Measurements from ENCODE around the gene SLCO1C1.
"Not testable (repeated sequence)": the region's sequence is repeated elsewhere in the genome, so short reads cannot be mapped to it uniquely, and the experiment has no call there.

The SLCO1C1 gene, protein sequence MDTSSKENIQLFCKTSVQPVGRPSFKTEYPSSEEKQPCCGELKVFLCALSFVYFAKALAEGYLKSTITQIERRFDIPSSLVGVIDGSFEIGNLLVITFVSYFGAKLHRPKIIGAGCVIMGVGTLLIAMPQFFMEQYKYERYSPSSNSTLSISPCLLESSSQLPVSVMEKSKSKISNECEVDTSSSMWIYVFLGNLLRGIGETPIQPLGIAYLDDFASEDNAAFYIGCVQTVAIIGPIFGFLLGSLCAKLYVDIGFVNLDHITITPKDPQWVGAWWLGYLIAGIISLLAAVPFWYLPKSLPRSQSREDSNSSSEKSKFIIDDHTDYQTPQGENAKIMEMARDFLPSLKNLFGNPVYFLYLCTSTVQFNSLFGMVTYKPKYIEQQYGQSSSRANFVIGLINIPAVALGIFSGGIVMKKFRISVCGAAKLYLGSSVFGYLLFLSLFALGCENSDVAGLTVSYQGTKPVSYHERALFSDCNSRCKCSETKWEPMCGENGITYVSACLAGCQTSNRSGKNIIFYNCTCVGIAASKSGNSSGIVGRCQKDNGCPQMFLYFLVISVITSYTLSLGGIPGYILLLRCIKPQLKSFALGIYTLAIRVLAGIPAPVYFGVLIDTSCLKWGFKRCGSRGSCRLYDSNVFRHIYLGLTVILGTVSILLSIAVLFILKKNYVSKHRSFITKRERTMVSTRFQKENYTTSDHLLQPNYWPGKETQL

DNA sequence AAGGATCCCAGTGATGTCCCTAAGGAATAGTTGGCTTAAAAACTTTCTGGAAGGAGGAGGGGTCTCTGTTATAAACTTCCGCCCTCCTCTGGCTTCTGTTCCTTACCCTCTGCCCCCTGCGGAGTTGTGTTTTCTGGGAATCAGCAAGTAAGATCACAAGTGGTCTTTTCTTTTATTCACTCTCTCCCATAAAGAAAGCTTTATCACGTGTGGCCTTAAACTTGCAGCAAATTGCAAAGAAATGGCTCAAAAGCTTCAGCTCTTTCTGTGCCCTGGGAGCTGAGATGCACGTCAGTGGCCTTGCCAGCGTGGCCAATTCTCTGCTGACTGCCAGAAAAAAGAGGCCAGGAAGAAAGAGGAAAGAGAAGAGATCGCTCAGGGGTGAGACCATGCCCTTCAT is at the start of gene SLCO1C1:
TSS of gene SLCO1C1 (plus strand) at position 101 of the 400 bp plus-strand sequence. CDS start 4,245 bp downstream, outside the sequence.
- DNase-seq = no peak

DNA sequence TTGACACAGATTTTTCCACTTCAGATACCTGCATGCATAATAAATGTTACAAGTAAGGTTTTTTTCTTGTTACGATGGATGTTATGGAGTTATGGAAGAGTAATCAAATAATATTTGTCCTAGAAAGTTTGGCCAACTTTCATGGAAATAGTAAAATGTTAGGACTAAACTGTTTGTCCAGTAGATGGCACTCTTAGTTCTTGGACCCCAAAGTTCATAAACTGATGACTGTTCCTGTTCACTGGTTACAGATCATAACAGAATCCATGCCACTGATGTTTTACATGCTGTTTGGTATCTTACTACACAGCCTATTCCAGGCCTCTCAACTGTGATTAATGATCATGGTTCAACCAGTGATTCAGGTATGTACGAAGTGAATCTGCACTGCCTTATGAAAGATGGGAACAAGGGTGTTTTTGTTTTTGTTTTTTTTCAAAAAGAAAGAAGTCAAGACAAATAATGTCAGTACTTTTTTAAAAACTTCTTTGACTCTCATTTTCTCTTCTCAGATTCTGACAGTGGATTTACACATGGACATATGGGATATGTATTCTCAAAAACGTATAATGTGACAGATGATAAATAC is 48.8 kb upstream of the SLCO1C1 start:
- DNase-seq = no peak

DNA sequence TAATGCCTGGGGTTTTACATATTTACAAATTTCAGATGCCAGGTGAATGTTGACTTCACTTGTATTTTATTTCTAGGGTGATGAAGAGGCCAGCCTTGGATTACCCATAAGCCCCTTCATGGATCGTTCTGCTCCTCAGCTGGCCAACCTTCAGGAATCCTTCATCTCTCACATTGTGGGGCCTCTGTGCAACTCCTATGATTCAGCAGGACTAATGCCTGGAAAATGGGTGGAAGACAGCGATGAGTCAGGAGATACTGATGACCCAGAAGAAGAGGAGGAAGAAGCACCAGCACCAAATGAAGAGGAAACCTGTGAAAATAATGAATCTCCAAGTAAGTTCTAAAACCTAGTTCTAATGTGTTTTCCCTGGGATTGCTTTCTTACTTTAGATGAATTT is 41.3 kb upstream of the SLCO1C1 start:
- DNase-seq = no peak

DNA sequence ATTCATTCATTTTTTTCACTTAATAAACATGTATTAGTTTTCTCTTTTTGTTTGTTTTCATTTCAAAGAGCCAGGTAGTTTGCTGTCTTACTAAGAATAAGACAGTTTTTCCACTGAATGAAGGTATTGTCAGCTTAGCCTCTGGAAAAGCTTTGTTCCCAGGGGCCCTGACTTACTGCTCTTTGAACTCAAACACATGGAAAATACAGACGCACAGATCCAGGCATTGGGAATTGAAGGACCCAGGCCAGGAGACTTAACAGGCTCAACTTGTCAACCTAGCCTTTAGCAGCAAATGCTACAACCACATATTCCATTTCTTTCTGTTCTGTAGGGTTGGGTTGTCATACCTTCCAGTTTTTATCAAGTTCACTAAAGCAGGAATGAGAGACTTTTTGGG is 38.5 kb upstream of the SLCO1C1 start:
- DNase-seq = no peak

DNA sequence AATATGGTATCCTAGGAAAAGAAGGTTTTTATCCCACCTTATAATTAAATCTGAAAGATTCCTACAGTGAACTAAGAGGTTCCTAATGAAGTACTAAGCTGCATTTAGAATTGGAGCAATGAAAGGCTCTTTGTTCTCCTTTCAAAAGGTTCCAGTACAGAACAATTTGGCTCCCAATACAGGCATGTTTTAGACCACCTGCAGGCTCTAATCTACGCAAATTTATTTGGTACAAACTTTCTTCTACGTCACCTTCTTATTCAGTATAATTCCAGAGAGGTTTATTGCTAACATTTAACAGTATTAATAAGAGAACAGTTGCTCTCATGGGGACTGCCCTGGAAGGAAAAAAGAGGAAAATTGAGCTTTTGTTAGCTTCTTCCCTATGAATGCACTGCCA is 37.6 kb upstream of the SLCO1C1 start:
- no peak for DNase-seq

DNA sequence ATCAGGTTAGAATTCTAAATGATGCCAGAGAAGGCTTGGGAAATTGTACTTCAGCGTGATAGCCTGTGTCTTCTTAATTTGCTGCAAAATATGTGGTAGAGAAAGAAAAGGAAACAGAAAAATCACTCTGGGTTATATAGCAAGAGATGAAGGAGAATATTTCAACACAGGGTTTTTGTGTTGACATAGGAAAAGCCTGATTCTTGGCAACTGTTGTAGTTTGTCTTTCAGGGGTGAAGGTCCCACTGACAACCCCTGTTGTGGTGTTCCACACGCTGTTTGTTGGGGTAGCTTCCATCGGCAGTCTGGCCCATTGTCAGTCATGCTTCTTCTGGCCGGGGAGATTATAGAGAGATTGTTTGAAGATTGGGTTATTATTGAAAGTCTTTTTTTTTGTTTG is 13.8 kb upstream of the SLCO1C1 start:
- no peak for DNase-seq

DNA sequence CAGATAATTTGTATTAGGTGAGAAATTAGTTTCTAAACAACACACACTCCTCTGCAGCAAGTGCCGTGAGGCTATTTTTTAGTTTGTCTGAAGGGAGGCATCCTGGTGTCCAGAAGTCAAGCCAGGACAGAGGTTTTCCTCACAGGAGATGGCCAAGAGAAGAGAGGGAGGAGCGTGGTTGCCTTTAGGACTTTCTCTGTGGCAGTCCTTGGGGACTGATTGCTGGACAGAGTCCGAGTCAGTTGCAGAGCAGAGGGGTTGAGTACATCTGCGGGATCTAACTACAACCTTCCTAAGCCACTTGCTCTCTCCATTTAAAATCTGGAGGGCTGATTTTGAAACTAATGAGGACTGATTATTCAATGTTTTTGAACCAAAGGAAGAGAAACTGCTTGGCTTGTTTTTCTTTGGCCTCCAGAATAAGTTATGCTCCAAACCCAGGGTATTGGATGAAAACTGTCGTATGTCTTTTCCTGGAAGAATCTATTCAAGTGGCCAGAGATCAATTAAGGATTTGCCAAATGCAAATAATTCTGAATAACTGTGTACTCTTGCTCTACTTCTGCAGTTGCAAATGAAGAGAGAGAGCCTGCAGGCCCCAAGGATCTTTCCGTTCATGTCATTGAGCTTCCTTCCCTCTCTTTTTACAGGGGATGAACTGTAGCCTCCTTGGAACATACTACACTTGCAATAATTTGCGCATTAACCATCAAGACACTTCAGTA is 1.2 kb downstream of the SLCO1C1 start:
- DNase-seq = no peak

DNA sequence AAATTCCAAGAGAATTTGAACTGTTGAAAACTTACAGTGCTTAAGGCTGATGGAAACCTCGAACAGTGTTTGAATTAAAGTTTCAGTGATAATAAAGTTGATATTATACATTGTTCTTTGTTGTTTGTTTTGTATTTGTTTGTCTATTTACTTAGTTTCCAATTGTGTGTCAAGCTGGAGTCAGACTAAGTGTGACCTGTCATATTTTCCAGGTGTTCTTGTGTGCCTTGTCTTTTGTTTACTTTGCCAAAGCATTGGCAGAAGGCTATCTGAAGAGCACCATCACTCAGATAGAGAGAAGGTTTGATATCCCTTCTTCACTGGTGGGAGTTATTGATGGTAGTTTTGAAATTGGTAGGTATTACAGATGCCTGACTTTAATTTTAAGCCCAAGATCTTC is 6.0 kb downstream of the SLCO1C1 start:
- no peak for DNase-seq

DNA sequence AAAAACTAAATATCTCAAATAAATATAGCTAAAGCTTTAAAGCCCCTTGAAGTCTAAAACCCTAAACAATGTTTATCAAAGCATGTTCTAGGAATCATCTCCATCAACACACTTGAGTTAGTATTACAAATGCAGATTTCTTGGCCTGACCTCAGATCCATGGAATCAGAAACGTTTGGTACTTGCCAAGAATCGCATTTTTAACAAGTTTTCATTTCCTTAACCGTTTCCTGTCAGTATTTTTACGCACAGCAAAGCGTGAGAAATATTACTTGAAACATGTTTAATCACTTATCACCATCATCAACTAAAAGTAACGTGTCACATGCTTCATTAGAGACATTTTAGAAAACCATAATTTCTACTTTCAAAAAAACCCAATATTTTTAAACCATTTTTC is 9.7 kb downstream of the SLCO1C1 start:
- DNase-seq = no peak

DNA sequence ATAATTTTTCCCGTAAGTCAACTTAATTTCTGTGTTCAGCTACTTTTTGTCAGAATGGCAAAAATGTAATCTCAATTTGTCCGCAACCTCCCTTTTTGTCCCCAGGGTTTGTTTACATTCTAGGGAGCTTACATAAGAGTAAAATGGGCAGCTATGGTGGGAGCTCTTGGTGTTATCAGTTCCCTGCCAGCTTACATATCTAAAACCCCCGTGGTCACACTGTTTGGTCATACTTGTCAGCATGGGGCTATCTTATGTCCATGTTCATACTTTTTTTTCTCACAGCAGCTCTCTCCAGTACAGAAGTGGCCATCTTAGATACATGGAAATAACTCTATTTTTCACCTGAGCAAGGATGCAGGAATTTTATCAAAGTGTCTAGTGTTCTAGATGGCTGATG is 16.7 kb downstream of the SLCO1C1 start:
- no peak for DNase-seq

DNA sequence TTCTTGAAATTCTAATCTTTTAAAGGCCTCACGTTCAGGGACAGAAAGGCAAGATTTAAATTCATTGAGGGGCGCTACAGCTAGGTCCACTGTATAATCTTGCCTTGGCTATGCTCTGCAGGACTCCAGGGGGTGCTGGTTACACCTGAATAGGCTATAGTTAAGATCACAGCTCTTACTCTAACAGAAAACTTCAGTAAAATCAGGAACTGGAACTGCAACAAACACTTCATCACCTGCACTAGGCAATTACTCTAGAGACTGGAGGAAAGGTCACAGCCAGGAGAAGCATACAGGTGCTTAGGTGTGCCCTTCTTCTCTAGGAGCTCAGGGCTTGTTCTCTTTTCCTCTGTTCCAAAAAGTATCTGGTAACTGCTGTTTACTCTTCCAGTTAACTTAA is 20.9 kb downstream of the SLCO1C1 start:
- no peak for DNase-seq

DNA sequence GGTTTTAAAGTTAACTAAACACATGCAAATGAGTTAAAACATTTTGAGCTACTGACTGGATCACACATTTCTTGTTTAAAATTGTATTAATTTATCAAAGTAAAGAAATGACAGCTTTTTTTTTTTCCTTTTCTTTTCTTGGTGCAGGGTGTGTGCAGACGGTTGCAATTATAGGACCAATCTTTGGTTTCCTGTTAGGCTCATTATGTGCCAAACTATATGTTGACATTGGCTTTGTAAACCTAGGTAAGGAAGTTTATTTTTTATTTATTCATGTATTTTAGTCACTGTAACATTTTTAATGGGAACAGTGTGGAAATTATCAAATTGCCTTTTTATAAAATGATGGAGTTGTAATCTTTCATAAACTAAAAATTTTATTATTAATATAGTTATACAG is 21.9 kb downstream of the SLCO1C1 start:
- no peak for DNase-seq

DNA sequence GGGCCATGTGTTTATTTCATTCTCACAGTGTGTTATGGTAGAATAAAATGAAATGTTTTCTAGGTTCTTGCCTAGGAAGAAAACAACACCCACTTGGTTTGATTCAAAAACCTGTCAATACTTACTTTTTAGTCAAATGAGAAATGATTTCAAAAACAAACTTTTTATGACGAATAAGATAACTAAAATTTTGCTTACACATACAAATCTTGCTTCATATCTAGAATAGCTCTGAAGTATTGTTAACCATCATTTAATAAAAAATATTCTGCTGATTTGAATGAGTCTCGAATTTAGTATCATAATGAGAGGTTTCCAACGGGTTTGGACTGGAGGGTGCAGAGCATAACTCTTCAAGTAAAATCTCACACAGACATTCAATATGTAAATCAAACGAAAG is 23.2 kb downstream of the SLCO1C1 start:
- no peak for DNase-seq

DNA sequence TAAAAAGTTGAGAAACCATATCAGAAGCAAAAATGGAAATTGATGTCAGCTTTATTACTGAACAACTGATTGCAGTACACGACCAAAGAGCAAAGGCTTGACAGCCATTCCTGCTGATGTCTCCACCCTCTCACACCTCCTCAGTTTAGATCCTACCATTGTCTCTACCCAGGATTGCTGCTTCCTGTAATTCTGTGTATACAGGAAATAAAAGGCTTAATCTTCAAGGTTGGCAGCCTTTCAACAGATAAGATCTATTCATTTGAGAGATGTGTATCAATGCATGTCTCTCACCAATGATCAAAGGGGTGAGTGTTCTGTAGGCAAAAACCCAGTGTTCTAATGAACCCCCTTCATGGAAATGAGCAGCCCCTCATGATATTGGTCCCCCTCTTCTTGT is 27.0 kb downstream of the SLCO1C1 start:
- no peak for DNase-seq

DNA sequence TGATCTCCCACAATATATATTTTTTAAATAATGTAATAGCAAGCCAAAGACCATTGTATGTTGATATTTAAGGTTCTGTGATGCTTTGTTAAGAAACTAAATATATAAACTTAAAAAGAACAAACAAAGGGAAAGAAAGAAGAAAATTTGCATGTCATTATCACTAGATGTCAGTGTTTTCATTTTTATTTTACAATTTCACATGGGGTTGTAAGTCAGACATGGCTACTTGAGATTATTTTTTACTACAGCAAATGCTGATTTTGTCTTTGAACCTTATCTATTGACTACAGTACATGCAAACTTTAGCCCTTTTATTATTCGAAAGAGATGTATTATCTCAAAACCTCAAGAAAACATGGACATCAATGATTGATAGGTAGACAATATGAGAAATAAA is 36.1 kb downstream of the SLCO1C1 start:
- no peak for DNase-seq

DNA sequence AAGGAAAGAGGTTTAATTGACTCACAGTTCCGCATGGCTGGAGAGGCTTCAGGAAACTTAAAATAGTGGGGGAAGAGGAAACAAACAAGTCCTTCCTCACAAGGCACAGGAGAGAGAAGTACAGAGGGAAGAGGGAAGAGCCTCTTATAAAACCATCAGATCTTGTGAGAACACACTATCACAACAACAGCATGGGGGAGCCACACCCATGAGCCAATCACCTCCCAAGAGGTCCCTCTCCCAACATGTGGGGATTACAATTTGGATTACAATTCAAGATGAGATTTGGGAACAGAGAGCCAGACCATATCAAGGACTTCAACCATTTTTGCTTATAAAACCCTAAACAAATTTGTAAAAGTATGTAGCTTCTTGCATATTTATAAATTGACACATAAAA is 45.8 kb downstream of the SLCO1C1 start:
- DNase-seq = no peak

DNA sequence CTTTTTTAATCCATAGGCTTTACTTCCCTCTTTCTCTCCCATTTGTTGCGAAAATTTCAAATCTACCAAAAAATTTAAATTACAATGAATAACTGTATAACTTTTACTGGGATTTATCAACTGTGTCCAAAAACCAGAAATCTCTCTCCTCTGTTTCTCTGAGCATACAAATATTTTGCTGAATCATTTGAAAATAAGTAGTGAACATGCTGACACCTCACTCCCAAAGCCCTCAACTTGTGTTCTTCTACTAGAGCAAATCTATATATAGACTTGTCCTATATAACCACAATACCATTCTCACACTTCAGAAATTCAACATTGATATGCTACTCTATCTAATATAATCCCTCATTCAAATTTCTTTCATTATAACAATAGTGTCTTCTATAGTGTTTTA is 53.1 kb downstream of the SLCO1C1 start:
- no peak for DNase-seq

DNA sequence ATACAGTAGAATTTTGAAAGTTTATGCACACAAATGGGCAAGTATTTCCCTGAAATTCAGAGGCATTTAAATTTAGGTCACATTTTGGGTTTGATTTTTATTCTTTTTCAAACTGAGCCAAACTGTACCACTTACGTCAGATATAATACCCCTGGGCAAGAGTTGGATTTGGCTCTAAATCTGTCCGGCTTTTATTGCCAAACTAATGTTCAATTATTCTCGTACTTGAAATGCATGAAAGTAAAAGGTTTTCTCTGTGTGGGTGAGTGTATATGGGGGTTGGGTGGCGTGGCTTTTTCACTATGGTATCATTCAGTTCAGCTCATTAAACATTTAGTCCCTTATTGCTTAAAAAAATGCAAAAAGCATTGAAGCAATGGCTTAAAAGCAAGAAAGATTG is 55.9 kb downstream of the SLCO1C1 start:
- no peak for DNase-seq

DNA sequence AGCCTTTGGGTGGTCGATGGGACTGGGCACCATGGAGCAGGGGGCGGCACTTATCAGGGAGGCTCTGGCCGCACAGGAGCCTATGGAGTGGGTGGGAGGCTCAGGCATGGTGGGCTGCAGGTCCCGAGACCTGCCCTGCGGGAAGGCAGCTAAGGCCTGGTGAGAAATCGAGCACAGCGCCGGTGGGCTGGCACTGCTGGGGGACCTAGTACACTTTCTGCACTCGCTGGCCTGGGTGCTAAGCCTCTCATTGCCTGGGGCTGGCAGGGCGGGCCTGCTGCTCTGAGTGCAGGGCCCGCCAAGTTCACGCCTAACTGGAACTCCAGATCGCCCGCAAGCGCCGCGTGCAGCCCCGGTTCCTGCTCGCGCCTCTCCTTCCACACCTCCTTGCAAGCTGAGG is 82.3 kb downstream of the SLCO1C1 start:
- DNase-seq = no peak

DNA sequence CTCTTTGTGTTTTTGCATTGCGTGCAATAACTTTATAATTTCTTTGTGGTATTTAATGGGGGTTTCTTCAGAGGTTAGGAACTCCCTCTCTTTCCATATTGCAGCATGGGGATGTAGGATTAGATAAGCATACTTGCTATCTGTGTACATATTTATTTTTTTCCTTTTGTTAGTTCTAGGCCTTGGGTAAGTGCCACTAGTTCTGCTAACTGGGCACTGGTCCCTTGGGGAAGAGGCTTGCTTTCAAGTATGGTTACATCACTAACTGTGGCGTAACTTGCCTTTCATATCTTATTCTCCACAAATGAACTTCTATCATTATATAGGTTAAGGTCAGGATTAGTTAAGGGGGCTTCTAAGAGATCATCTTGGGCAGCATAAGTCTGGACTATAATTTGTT is 83.8 kb downstream of the SLCO1C1 start:
- no peak for DNase-seq

DNA sequence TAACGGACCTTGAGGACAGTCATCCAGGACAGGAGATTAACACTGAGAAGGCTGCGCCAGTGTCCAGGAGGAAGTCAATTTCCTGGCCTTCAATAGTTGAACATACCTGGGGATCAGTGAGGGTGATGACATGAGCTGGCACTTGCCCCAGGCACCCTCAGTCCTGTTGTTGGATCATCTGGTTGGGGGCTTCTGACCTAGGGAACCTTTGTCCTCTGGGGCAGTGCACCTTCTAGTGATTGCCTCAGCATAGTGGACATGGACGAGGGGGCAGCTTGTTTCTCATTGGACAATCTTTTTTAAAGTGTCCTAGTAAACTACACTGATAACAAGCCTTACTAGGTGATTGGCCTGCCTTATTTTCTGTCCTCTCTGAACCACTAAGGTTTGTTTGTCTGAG is 84.8 kb downstream of the SLCO1C1 start:
- not testable (repeated sequence) for DNase-seq

DNA sequence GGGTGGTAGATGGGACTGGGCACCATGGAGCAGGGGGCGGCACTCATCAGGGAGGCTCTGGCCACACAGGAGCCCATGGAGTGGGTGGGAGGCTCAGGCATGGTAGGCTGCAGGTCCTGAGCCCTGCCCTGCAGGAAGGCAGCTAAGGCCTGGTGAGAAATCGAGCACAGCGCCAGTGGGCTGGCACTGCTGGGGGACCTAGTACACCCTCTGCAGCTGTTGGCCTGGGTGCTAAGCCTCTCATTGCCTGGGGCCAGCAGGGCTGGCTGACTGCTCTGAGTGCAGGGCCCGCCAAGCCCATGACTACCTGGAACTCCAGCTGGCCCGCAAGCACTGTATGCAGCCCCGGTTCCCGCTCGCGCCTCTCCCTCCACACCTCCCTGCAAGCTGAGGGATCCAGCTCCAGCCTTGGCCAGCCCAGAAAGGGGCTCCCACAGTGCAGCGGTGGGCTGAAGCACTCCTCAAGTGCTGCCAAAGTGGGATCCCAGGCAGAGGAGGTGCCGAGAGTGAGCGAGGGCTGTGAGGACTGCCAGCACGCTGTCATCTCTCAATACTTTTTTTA is 88.7 kb downstream of the SLCO1C1 start:
- DNase-seq = not testable (repeated sequence)

DNA sequence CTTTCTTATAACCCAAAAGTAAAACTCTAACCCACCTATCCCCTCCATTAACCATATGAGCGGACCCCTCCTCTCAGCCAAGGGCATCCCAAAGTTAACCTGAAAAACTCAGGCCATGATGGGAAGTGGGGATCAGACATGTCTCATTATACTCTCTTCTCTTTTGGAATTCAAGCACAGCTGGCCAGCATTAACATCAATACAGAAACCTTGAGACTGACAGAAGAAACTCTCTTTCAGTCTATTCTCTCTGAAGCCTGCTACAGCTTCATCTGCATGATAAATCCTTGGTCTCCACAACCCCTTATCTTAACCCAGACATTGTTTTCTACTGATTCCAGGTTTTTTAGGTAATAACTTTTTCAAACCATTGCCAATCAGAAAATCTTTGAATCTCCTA is 97.8 kb downstream of the SLCO1C1 start:
- DNase-seq = no peak
